Activated CD4-positive, CD25-positive, alpha-beta regulatory T cell treated with anti-CD3 and anti-CD28 coated beads, Interleukin-2, amount 50 U/mL, for 72 hours (primary cell): ENCODE measurements around the gene HIGD2A.

ENCODE experiments used
- DNase-seq: peaks from one replicate; pipeline ENCODE4 v3.0.0; 2021

HIGD2A gene

DNA sequence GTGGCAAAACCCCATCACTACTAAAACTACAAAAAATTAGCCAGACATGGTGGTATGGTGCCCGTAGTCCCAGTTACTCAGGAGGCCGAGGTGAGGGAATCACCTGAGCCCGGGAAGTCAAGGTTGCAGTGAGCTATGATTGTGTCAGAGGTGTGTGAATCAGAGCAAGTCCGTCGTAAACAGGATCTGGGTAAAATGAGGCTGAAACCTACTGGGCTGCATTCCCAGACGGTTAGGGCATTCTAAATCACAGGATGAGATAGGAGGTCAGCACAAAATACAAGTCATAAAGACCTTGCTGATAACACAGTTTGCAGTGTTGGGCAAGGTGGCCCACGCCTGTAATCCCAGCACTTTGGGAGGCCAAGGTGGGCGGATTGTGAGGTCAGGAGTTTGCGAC, 29.7 kb downstream of the HIGD2A start:
- DNase-seq: no peak

GRCh38 chr5:176420086-176420485, 31.5 kb downstream of the HIGD2A start:
- DNase-seq: no peak

DNA sequence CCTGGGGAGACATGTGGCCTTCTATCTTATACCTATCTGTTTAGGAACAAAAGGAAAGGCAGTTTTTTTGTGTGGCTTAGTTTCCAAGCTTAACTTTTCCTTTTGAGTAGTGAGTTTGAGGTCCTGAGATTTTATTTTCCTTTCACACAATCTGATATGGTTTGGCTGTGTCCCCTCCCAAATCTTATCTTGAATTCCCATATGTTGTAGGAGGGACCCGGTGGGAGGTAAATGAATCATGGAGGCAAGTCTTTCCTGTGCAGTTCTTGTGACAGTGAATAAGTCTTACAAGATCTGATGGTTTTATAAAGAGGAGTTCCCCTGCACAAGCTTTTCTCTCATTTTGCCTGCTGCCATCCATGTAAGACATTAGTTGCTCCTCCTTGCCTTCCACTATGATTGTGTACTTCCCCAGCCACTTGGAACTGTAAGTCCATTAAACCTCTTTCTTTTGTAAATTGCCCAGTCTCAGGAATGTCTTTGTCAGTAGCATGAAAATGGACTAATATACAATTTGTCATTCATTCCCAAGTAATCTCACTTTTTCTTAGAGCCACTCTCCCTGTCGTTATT, 32.5 kb downstream of the HIGD2A start:
- DNase-seq: no peak

DNA sequence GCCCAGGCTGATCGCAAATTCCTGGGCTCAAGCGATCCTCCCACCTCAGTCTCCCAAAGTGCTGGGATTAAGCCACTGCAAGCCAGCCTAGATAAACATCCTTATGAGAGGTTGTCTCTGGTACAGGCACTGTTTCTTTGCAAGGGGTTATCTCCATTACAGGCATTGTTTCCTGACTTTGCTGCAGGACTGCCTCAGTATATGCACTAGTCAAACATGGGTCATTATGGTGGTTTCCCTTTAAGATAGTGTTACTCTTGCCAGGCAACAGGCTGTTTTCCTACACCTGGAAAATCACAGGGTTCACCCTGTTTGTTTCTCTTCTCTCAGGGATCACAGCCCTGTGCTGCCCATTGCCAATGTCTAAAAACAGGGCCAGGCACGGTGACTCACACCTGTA, 35.6 kb downstream of the HIGD2A start:
- no peak for DNase-seq

DNA sequence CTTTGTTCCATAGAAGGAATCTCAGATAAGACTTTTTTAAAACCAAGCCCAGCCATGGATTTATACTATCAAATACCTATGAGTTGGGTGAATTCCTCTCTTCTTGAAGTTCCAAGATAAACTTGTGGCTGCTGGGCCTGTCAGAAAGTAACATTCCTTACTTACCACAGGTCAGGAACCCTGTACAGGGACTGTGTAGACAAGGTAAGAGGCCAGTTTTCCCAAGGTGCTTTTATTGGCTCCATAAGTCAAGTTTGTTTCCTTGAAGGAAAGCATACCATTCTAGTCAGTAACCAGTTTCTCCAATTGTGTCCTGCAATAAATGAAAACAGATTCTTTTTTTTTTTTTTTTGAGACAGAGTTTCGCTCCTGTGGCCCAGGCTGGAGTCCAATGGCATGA, 36.6 kb downstream of the HIGD2A start:
- DNase-seq: no peak

- DNase-seq: no peak
Observed at GRCh38 chr5:176425791-176426190, 37.2 kb downstream of the HIGD2A start.

DNA sequence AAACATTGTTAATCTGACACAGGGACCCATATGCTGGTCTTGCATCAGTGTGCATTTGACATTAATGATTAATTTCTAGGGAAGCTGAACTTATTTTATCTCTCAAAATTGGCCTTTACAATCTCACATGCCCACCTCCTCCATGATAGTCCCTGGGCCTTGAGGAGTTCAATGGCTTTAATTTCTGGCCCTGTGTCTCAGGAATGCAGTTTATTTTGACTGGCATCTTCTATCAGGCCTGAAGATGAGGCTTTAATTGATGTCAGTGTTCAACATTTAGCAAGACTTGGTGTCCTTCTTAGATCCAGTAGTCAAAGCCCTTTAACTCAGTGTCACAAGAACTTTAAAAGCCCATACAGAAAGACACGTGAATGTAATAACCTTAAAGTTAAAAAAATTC, 38.3 kb downstream of the HIGD2A start:
- DNase-seq: no peak

GRCh38 chr5:176427971-176428370, 39.4 kb downstream of the HIGD2A start:
- no peak for DNase-seq

GRCh38 chr5:176429972-176430371, 41.4 kb downstream of the HIGD2A start:
- DNase-seq: no peak

DNA sequence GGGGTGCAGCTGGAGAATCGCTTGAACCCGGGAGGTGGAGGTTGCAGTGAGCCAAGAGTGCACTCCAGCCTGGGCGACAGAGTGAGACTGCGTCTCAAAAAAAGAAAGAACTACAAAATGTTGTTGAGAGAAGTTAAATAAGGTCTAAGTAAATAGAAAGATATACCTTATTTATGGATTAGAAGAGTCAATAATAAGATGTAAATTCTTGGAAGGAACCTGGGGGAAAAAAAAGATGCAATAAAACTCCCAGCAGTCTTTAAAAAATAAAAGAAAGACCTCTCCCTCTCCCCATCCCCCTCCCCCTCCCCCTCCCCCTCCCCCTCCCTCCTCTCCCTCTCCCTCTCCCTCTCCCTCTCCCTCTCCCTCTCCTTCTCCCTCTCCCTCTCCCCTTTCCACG, 44.2 kb downstream of the HIGD2A start:
- DNase-seq: no peak

- DNase-seq: no peak
Observed at GRCh38 chr5:176436656-176437055, 48.1 kb downstream of the HIGD2A start.

DNA sequence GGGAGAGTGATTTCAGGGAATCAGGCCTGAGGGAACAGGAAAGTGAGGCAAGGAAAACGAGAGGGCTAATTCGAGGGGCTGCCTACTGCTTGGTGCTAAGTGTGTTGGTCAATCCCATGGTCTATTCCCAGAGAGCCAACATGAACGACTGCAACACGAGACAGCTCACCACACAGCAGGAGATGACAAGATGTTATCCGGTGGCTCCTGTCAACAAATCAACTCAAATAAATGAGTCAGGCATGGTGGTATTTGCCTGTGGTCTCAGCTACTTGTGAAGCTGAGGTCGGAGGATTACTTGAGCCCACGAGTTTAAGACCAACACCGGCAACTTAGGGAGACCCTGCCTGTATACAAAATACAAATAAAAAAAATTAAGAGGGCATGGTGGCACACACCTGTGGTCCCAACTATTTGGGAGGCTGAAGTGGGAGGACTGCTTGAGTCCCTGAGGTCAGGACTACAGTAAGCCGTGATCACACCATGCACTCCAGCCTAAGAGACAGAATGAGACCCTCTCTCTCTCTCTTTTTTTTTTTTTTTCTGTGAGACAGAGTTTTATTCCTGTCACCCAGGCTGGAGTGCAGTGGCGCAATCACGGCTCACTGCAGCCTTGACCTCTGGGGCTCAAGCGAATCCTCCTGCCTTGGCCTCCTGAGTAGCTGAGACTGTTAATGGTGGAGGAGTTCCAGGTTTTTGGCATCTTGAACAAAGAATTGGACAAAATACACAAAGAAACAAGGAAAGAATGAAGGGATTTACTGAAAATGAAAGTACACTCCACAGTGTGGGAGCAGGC, 50.6 kb downstream of the HIGD2A start:
- DNase-seq: no peak
